ENCODE measurements around the gene SYNRG. TPM values are rescaled to one million over a fixed set of nuclear protein-coding genes. Genes with fewer than 3 reads are reported as not detected.

Gene SYNRG
- total and polyA plus RNA-seq, 5 donors from 2014 or later: 72.0 to 118 (median 74.5) TPM

GRCh38 chr17:37555386-37555785, 53.8 kb downstream of the SYNRG start:
- no peak overlapping the region for H3K4me3 ChIP-seq (ENCODE audit: low read depth, low read length)
- ATAC-seq (ENCODE audit: low read depth in 2 of 2): no peak
- H3K27ac ChIP-seq (ENCODE audit: insufficient read depth, low read length, poor library complexity, severe bottlenecking): no peak overlapping the region
- no peaks in the 10 kb centered on the region for H3K9me3 ChIP-seq (ENCODE audit: control insufficient read depth in 2 of 2, low read length in 2 of 2)
- no peaks in the 10 kb centered on the region for H3K4me1 ChIP-seq (ENCODE audit: control insufficient read depth, insufficient read depth, low read length, poor library complexity, severe bottlenecking)
- H3K4me3 Mint-ChIP-seq: no peak overlapping the region
- no peaks in the 10 kb centered on the region for H3K27me3 Mint-ChIP-seq
- no peak overlapping the region for H3K27ac Mint-ChIP-seq
- no peaks in the 10 kb centered on the region for H3K9me3 Mint-ChIP-seq
- DNase-seq: no peak
- H3K36me3 Mint-ChIP-seq: peaks cover 29% of the 10 kb centered on the region
- H3K4me1 Mint-ChIP-seq: peaks cover 35 to 43% (median 41%) of the 10 kb centered on the region in 4 donors
- H3K36me3 ChIP-seq (ENCODE audit: control insufficient read depth, insufficient read depth, low read length): peaks cover 73% of the 10 kb centered on the region
- H3K27me3 ChIP-seq (ENCODE audit: control insufficient read depth, insufficient read depth, low read length): no peaks in the 10 kb centered on the region

- Histone ChIP-seq H3K9me3 (ENCODE audit: control insufficient read depth in 2 of 2, low read length in 2 of 2) (no peaks in the 10 kb centered on the region), H3K36me3 (ENCODE audit: control insufficient read depth, insufficient read depth, low read length) (peaks cover 66% of the 10 kb centered on the region), H3K4me3 (ENCODE audit: low read depth, low read length) (no peak overlapping the region), H3K27me3 (ENCODE audit: control insufficient read depth, insufficient read depth, low read length) (no peaks in the 10 kb centered on the region), H3K4me1 (ENCODE audit: control insufficient read depth, insufficient read depth, low read length, poor library complexity, severe bottlenecking) (no peaks in the 10 kb centered on the region), H3K27ac (ENCODE audit: insufficient read depth, low read length, poor library complexity, severe bottlenecking) (no peak overlapping the region)
- Mint-ChIP-seq H3K4me3 (peak overlapping the region in 2 of 4 donors; percentile 5), H3K36me3 (peaks cover 33% of the 10 kb centered on the region), H3K27me3 (no peaks in the 10 kb centered on the region), H3K27ac (peak overlapping the region; percentile 45 to 68 (median 64)), H3K4me1 (peaks cover 42 to 61% (median 45%) of the 10 kb centered on the region in 4 donors), H3K9me3 (no peaks in the 10 kb centered on the region)
- ATAC-seq (ENCODE audit: low read depth in 2 of 2) (no peak), DNase-seq (no peak)
Observed at GRCh38 chr17:37553401-37553966, 55.7 kb downstream of the SYNRG start.

GRCh38 chr17:37551788-37552187, 57.4 kb downstream of the SYNRG start:
- peak overlapping the region in 2 of 4 donors; percentile 27 to 51 for H3K4me3 Mint-ChIP-seq
- Histone ChIP-seq H3K36me3 (ENCODE audit: control insufficient read depth, insufficient read depth, low read length) (peaks cover 61% of the 10 kb centered on the region), H3K27ac (ENCODE audit: insufficient read depth, low read length, poor library complexity, severe bottlenecking) (no peak overlapping the region), H3K4me1 (ENCODE audit: control insufficient read depth, insufficient read depth, low read length, poor library complexity, severe bottlenecking) (no peaks in the 10 kb centered on the region), H3K4me3 (ENCODE audit: low read depth, low read length) (no peak overlapping the region), H3K27me3 (ENCODE audit: control insufficient read depth, insufficient read depth, low read length) (no peaks in the 10 kb centered on the region), H3K9me3 (ENCODE audit: control insufficient read depth in 2 of 2, low read length in 2 of 2) (no peaks in the 10 kb centered on the region)
- peak overlapping the region in 2 of 3 donors; percentile 48 to 68 for H3K27ac Mint-ChIP-seq
- H3K4me1 Mint-ChIP-seq: peaks cover 48 to 78% (median 50%) of the 10 kb centered on the region in 4 donors
- H3K27me3 Mint-ChIP-seq: no peaks in the 10 kb centered on the region
- DNase-seq (no peak), ATAC-seq (ENCODE audit: low read depth in 2 of 2) (no peak)
- H3K9me3 Mint-ChIP-seq: no peaks in the 10 kb centered on the region
- H3K36me3 Mint-ChIP-seq: peaks cover 23% of the 10 kb centered on the region

- ATAC-seq (ENCODE audit: low read depth in 2 of 2) (no peak), DNase-seq (no peak)
- peaks cover 18% of the 10 kb centered on the region for H3K36me3 Mint-ChIP-seq
- peak overlapping the region in 1 of 3 donors; percentile 44 for H3K27ac Mint-ChIP-seq
- no peaks in the 10 kb centered on the region for H3K9me3 Mint-ChIP-seq
- Histone ChIP-seq H3K9me3 (ENCODE audit: control insufficient read depth in 2 of 2, low read length in 2 of 2) (no peaks in the 10 kb centered on the region), H3K36me3 (ENCODE audit: control insufficient read depth, insufficient read depth, low read length) (peaks cover 55% of the 10 kb centered on the region), H3K4me3 (ENCODE audit: low read depth, low read length) (no peak overlapping the region), H3K27ac (ENCODE audit: insufficient read depth, low read length, poor library complexity, severe bottlenecking) (no peak overlapping the region), H3K27me3 (ENCODE audit: control insufficient read depth, insufficient read depth, low read length) (no peaks in the 10 kb centered on the region), H3K4me1 (ENCODE audit: control insufficient read depth, insufficient read depth, low read length, poor library complexity, severe bottlenecking) (no peaks in the 10 kb centered on the region)
- peak overlapping the region in 1 of 4 donors; percentile 44 for H3K4me3 Mint-ChIP-seq
- H3K4me1 Mint-ChIP-seq: peaks cover 50 to 76% (median 55%) of the 10 kb centered on the region in 4 donors
- no peaks in the 10 kb centered on the region for H3K27me3 Mint-ChIP-seq
Observed at GRCh38 chr17:37547986-37548385, 61.2 kb downstream of the SYNRG start.

GRCh38 chr17:37546302-37546701, 62.9 kb downstream of the SYNRG start:
- ATAC-seq (ENCODE audit: low read depth in 2 of 2) (no peak), DNase-seq (no peak)
- Mint-ChIP-seq H3K27me3 (no peaks in the 10 kb centered on the region), H3K4me1 (peaks cover 36 to 59% (median 40%) of the 10 kb centered on the region in 4 donors), H3K4me3 (peak overlapping the region in 1 of 4 donors; percentile 1), H3K36me3 (peaks cover 28% of the 10 kb centered on the region), H3K9me3 (no peaks in the 10 kb centered on the region), H3K27ac (peak overlapping the region in 1 of 3 donors; percentile 28)
- Histone ChIP-seq H3K27ac (ENCODE audit: insufficient read depth, low read length, poor library complexity, severe bottlenecking) (no peak overlapping the region), H3K27me3 (ENCODE audit: control insufficient read depth, insufficient read depth, low read length) (no peaks in the 10 kb centered on the region), H3K9me3 (ENCODE audit: control insufficient read depth in 2 of 2, low read length in 2 of 2) (no peaks in the 10 kb centered on the region), H3K4me1 (ENCODE audit: control insufficient read depth, insufficient read depth, low read length, poor library complexity, severe bottlenecking) (no peaks in the 10 kb centered on the region), H3K36me3 (ENCODE audit: control insufficient read depth, insufficient read depth, low read length) (peaks cover 59% of the 10 kb centered on the region), H3K4me3 (ENCODE audit: low read depth, low read length) (no peak overlapping the region)

GRCh38 chr17:37545486-37545885, 63.7 kb downstream of the SYNRG start:
- no peak overlapping the region for H3K27ac Mint-ChIP-seq
- peaks cover 28% of the 10 kb centered on the region for H3K36me3 Mint-ChIP-seq
- H3K4me1 Mint-ChIP-seq: peaks cover 29 to 51% (median 33%) of the 10 kb centered on the region in 4 donors

GRCh38 chr17:37543637-37544052, 65.6 kb downstream of the SYNRG start:
- Mint-ChIP-seq H3K4me3 (no peak overlapping the region), H3K4me1 (peaks cover 20 to 34% (median 26%) of the 10 kb centered on the region in 4 donors), H3K9me3 (no peaks in the 10 kb centered on the region), H3K27ac (peak overlapping the region in 1 of 3 donors; percentile 31), H3K27me3 (no peaks in the 10 kb centered on the region), H3K36me3 (peaks cover 25% of the 10 kb centered on the region)
- ATAC-seq (ENCODE audit: low read depth in 2 of 2) (no peak), DNase-seq (no peak)
- no peaks in the 10 kb centered on the region for H3K4me1 ChIP-seq (ENCODE audit: control insufficient read depth, insufficient read depth, low read length, poor library complexity, severe bottlenecking)
- H3K36me3 ChIP-seq (ENCODE audit: control insufficient read depth, insufficient read depth, low read length): peaks cover 70% of the 10 kb centered on the region
- H3K4me3 ChIP-seq (ENCODE audit: low read depth, low read length): no peak overlapping the region
- no peaks in the 10 kb centered on the region for H3K9me3 ChIP-seq (ENCODE audit: control insufficient read depth in 2 of 2, low read length in 2 of 2)
- H3K27me3 ChIP-seq (ENCODE audit: control insufficient read depth, insufficient read depth, low read length): no peaks in the 10 kb centered on the region
- H3K27ac ChIP-seq (ENCODE audit: insufficient read depth, low read length, poor library complexity, severe bottlenecking): no peak overlapping the region

More at GRCh38 chr17:37545486-37545885, 63.7 kb downstream of the SYNRG start:
- H3K4me3 ChIP-seq (ENCODE audit: low read depth, low read length): no peak overlapping the region
- Mint-ChIP-seq H3K4me3 (no peak overlapping the region), H3K27me3 (no peaks in the 10 kb centered on the region), H3K9me3 (no peaks in the 10 kb centered on the region)
- no peaks in the 10 kb centered on the region for H3K27me3 ChIP-seq (ENCODE audit: control insufficient read depth, insufficient read depth, low read length)
- no peaks in the 10 kb centered on the region for H3K4me1 ChIP-seq (ENCODE audit: control insufficient read depth, insufficient read depth, low read length, poor library complexity, severe bottlenecking)
- no peak for ATAC-seq (ENCODE audit: low read depth in 2 of 2)
- H3K9me3 ChIP-seq (ENCODE audit: control insufficient read depth in 2 of 2, low read length in 2 of 2): no peaks in the 10 kb centered on the region
- H3K36me3 ChIP-seq (ENCODE audit: control insufficient read depth, insufficient read depth, low read length): peaks cover 64% of the 10 kb centered on the region
- no peak overlapping the region for H3K27ac ChIP-seq (ENCODE audit: insufficient read depth, low read length, poor library complexity, severe bottlenecking)
- DNase-seq: no peak
